Liver (tissue), 9 donors: ENCODE data around the gene RAMAC. TPM values are rescaled to one million over a fixed set of nuclear protein-coding genes. Genes with fewer than 3 reads are reported as not detected.

Experiments
- DNase-seq: peaks from one replicate; pipeline ENCODE4 v3.0.0-alpha.2; 2017; ENCODE audit warnings: low spot score
- H3K27ac ChIP-seq, 2 donors: one replicate each; pipeline ENCODE4 v1.7.0; 2013; ENCODE audit warnings: inconsistent platforms in 2 of 2, low read length in 2 of 2, control low read depth in 1 of 2, low read depth in 1 of 2, mild to moderate bottlenecking in 1 of 2
- H3K27me3 ChIP-seq, 4 donors: one replicate each; pipeline versions ENCODE4 v1.6.1 to v1.7.0; 2013; ENCODE audit warnings: low read length in 3 of 4, inconsistent platforms in 1 of 4, mild to moderate bottlenecking in 1 of 4, moderate library complexity in 1 of 4; ENCODE audit not compliant: control insufficient read depth in 4 of 4, insufficient read depth in 4 of 4
- H3K36me3 ChIP-seq, 4 donors: one replicate each; pipeline versions ENCODE4 v1.6.1 to v1.7.0; 2013; ENCODE audit warnings: low read length in 3 of 4, mild to moderate bottlenecking in 3 of 4, low read depth in 1 of 4, moderate library complexity in 1 of 4; ENCODE audit not compliant: control insufficient read depth in 4 of 4, insufficient read depth in 3 of 4
- H3K4me1 ChIP-seq, 4 donors: one replicate each; pipeline versions ENCODE4 v1.6.1 to v1.7.0; 2013; ENCODE audit warnings: low read length in 3 of 4, mild to moderate bottlenecking in 3 of 4, moderate library complexity in 1 of 4; ENCODE audit not compliant: control insufficient read depth in 4 of 4, insufficient read depth in 4 of 4
- H3K4me3 ChIP-seq, 3 donors: one replicate each; pipeline versions ENCODE4 v1.6.1 to v1.7.0; 2013; ENCODE audit warnings: low read length in 3 of 3, control low read depth in 1 of 3, low read depth in 1 of 3, mild to moderate bottlenecking in 1 of 3
- H3K9ac ChIP-seq, 2 donors: one replicate each; pipeline ENCODE4 v1.7.0; 2013; ENCODE audit warnings: low read length in 2 of 2, mild to moderate bottlenecking in 2 of 2, moderate library complexity in 2 of 2, control low read depth in 1 of 2, low read depth in 1 of 2
- H3K9me3 ChIP-seq, 4 donors: one replicate each; pipeline versions ENCODE4 v1.6.1 to v1.7.0; 2013; ENCODE audit warnings: low read length in 3 of 4; ENCODE audit not compliant: control insufficient read depth in 4 of 4
- EGR1 ChIP-seq, 2 donors: IDR thresholded peaks; 2 replicates each; pipeline ENCODE4 v1.6.1; 2016 to 2018; ENCODE audit warnings: antibody characterized with exemption in 2 of 2, low read depth in 2 of 2
- FOXA1 ChIP-seq: IDR thresholded peaks from 2 replicates; pipeline ENCODE4 v1.6.1; 2016; ENCODE audit warnings: antibody characterized with exemption
- FOXA2 ChIP-seq: IDR thresholded peaks from 2 replicates; pipeline ENCODE4 v1.6.1; 2016; ENCODE audit warnings: antibody characterized with exemption
- GABPA ChIP-seq, 2 donors: IDR thresholded peaks in 1 of 2; conservative IDR thresholded peaks in 1 of 2; 2 replicates each; pipeline ENCODE4 v1.6.1; 2016; ENCODE audit warnings: antibody characterized with exemption in 2 of 2, mild to moderate bottlenecking in 1 of 2, moderate library complexity in 1 of 2
- HNF4A ChIP-seq, 2 donors: conservative IDR thresholded peaks; 2 replicates each; pipeline ENCODE4 v1.6.1; 2016; ENCODE audit warnings: antibody characterized with exemption in 2 of 2, mild to moderate bottlenecking in 2 of 2
- HNF4G ChIP-seq: IDR thresholded peaks from 2 replicates; pipeline ENCODE4 v1.6.1; 2016; ENCODE audit warnings: antibody characterized with exemption
- JUND ChIP-seq, 2 donors: IDR thresholded peaks; 2 replicates each; pipeline ENCODE4 v1.6.1; 2016; ENCODE audit warnings: antibody characterized with exemption in 2 of 2
- NR2F2 ChIP-seq: IDR thresholded peaks from 2 replicates; pipeline ENCODE4 v1.6.1; 2016; ENCODE audit warnings: antibody characterized with exemption
- RAD21 ChIP-seq, 2 donors: IDR thresholded peaks; 2 replicates each; pipeline ENCODE4 v1.6.1; 2016; ENCODE audit warnings: antibody characterized with exemption in 2 of 2, mild to moderate bottlenecking in 2 of 2
- RXRA ChIP-seq, 2 donors: IDR thresholded peaks; 2 replicates each; pipeline ENCODE4 v1.6.1; 2017 to 2018; ENCODE audit warnings: antibody characterized with exemption in 2 of 2, mild to moderate bottlenecking in 1 of 2
- SP1 ChIP-seq: IDR thresholded peaks from 2 replicates; pipeline ENCODE4 v1.6.1; 2018; ENCODE audit warnings: antibody characterized with exemption, mild to moderate bottlenecking
- TAF1 ChIP-seq: conservative IDR thresholded peaks from 2 replicates; pipeline ENCODE4 v1.6.1; 2016; ENCODE audit warnings: antibody characterized with exemption, mild to moderate bottlenecking
- YY1 ChIP-seq: IDR thresholded peaks from 2 replicates; pipeline ENCODE4 v1.6.1; 2016; ENCODE audit warnings: antibody characterized with exemption, mild to moderate bottlenecking
- WGBS: extraction: QIAGEN DNeasy Blood & Tissue Kit; methylation state at CpG from one replicate; pipeline ENCODE4 v1.1.7; 2013; 5-methylcytosine and 5-hydroxymethylcytosine counted together
- polyA plus RNA-seq, 2 donors: library from polyadenylated mRNA; stranded (reverse) in 1 of 2; unstranded in 1 of 2; fragments of 200-250 nt in 1 of 2; fragments of >200 nt in 1 of 2; fragmentation: Nextera tagmentation in 1 of 2; extraction: Ambion mirVana in 1 of 2; gene quantifications; one replicate each; pipeline versions ENCODE4 v1.2.1 to v1.2.3, GENCODE V29; 2013 to 2015
- total RNA-seq, 2 donors: library from RNA; depleted of rRNA; stranded (reverse); fragments of >200 nt; gene quantifications; one replicate each; pipeline ENCODE4 v1.2.3, GENCODE V29; 2014
- TF ChIP-seq, protein P1 (sequence below): IDR thresholded peaks from 2 replicates; pipeline ENCODE4 v1.6.1; 2016; ENCODE audit warnings: antibody characterized with exemption
- TF ChIP-seq, protein P2 (sequence below): IDR thresholded peaks from 2 replicates; pipeline ENCODE4 v1.6.1; 2016; ENCODE audit warnings: antibody characterized with exemption
- TF ChIP-seq, protein P3 (sequence below): IDR thresholded peaks from 2 replicates; pipeline ENCODE4 v1.6.1; 2016; ENCODE audit warnings: antibody characterized with exemption
- TF ChIP-seq, protein P4 (sequence below): IDR thresholded peaks from 2 replicates; pipeline ENCODE4 v1.6.1; 2016; ENCODE audit warnings: antibody characterized with exemption, mild to moderate bottlenecking
- TF ChIP-seq, protein P5 (sequence below): fragments of 150-350 bp; IDR thresholded peaks from 2 replicates; pipeline ENCODE4 v1.5.1; 2017; ENCODE audit warnings: improper control_type of control experiment, low read depth, low read length; ENCODE audit not compliant: missing input control
- donor health status: healthy.
- donor health status: healthy.
- donor health status: healthy.
- donor health status: healthy.
- donor health status: healthy.

Gene RAMAC
- 10 to 100 TPM; 12.9 to 26.1 TPM for total RNA-seq
- polyA plus RNA-seq: 10 to 100 TPM; 10.0 to 20.3 TPM

DNA sequence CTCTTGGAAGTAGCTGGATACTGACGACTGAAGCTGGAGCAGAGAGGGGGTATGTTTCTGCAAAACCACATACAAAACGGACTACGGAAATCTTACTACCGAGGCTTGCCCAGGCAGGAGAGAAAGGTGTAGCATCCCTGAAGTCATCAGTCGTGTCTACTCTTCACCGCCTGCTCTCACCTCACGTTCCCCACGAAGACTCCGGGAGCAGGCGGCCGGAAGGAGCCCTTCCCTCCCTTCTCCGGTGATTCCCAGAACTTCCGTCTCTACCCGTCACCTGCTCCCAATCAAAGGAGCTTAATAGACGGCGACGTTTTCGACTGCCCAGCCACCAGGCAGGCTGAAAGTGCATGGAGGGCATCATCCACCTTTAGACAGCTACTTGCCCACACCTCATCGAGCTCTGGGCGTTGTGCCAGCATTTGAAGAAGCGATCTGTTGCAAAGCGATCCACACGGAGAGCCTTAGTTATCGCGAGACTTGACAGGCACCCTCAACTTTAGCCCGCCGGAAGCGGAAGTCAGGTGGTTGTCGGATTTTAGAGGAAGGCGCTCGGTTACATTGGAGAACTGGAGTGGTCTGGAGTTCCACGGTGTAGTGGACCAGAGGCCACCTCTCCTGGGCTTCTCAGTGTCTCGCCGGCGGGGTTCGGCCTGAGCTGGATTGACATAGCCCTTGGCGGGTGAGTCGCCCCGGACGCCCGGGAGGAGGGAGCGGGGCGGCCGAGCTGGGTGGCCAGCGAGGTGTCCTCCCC is at the start of gene RAMAC:
Gene RAMAC (plus strand): TSS at position 523 of the 754 bp plus-strand sequence. CDS start 2,809 bp downstream, outside the sequence.
- peak within 1 kb of the TSS; percentile 61 to 66 for H3K9ac ChIP-seq
- WGBS: 1% methylated on average over 45 of the region's 45 CpGs
- H3K27ac ChIP-seq: peak within 1 kb of the TSS; percentile 58 to 68

More for the DNA sequence above, at the start of gene RAMAC:
- Histone ChIP-seq H3K4me1 (peaks cover 5 to 21% (median 15%) of the 10 kb centered on the region in 4 donors), H3K9me3 (no peaks in the 10 kb centered on the region), H3K4me3 (peak within 1 kb of the TSS; percentile 32 to 91 (median 66)), H3K36me3 (peaks cover 2 to 7% (median 5%) of the 10 kb centered on the region in 4 donors), H3K27me3 (no peaks in the 10 kb centered on the region)
- TF ChIP-seq, protein P1, sequence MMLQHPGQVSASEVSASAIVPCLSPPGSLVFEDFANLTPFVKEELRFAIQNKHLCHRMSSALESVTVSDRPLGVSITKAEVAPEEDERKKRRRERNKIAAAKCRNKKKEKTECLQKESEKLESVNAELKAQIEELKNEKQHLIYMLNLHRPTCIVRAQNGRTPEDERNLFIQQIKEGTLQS: no peak
- TF ChIP-seq YY1 (peak; percentile 75), RAD21 (IDR thresholded peaks at IDR 0.05) (peak in 1 of 2 donors; percentile 49), FOXA1 (no peak), HNF4G (no peak), TAF1 (no peak), JUND (IDR thresholded peaks at IDR 0.05) (no peak), RXRA (IDR thresholded peaks at IDR 0.05) (peak in 1 of 2 donors; percentile 27), HNF4A (conservative IDR thresholded peaks at IDR 0.05) (peak in 1 of 2 donors; percentile 19), EGR1 (IDR thresholded peaks at IDR 0.05; ENCODE audit: low read depth in 2 of 2) (no peak), SP1 (peak; percentile 25), NR2F2 (no peak), GABPA (IDR thresholded peaks at IDR 0.05 in 1 of 2, conservative IDR thresholded peaks at IDR 0.05 in 1 of 2) (peak; percentile 86 to 97), FOXA2 (no peak)
- TF ChIP-seq, protein P2, sequence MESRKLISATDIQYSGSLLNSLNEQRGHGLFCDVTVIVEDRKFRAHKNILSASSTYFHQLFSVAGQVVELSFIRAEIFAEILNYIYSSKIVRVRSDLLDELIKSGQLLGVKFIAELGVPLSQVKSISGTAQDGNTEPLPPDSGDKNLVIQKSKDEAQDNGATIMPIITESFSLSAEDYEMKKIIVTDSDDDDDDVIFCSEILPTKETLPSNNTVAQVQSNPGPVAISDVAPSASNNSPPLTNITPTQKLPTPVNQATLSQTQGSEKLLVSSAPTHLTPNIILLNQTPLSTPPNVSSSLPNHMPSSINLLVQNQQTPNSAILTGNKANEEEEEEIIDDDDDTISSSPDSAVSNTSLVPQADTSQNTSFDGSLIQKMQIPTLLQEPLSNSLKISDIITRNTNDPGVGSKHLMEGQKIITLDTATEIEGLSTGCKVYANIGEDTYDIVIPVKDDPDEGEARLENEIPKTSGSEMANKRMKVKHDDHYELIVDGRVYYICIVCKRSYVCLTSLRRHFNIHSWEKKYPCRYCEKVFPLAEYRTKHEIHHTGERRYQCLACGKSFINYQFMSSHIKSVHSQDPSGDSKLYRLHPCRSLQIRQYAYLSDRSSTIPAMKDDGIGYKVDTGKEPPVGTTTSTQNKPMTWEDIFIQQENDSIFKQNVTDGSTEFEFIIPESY: peak; percentile 99
- TF ChIP-seq, protein P3, sequence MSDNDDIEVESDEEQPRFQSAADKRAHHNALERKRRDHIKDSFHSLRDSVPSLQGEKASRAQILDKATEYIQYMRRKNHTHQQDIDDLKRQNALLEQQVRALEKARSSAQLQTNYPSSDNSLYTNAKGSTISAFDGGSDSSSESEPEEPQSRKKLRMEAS: peak; percentile 80
- TF ChIP-seq, protein P4, sequence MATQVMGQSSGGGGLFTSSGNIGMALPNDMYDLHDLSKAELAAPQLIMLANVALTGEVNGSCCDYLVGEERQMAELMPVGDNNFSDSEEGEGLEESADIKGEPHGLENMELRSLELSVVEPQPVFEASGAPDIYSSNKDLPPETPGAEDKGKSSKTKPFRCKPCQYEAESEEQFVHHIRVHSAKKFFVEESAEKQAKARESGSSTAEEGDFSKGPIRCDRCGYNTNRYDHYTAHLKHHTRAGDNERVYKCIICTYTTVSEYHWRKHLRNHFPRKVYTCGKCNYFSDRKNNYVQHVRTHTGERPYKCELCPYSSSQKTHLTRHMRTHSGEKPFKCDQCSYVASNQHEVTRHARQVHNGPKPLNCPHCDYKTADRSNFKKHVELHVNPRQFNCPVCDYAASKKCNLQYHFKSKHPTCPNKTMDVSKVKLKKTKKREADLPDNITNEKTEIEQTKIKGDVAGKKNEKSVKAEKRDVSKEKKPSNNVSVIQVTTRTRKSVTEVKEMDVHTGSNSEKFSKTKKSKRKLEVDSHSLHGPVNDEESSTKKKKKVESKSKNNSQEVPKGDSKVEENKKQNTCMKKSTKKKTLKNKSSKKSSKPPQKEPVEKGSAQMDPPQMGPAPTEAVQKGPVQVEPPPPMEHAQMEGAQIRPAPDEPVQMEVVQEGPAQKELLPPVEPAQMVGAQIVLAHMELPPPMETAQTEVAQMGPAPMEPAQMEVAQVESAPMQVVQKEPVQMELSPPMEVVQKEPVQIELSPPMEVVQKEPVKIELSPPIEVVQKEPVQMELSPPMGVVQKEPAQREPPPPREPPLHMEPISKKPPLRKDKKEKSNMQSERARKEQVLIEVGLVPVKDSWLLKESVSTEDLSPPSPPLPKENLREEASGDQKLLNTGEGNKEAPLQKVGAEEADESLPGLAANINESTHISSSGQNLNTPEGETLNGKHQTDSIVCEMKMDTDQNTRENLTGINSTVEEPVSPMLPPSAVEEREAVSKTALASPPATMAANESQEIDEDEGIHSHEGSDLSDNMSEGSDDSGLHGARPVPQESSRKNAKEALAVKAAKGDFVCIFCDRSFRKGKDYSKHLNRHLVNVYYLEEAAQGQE: peak; percentile 81
- TF ChIP-seq, protein P5, sequence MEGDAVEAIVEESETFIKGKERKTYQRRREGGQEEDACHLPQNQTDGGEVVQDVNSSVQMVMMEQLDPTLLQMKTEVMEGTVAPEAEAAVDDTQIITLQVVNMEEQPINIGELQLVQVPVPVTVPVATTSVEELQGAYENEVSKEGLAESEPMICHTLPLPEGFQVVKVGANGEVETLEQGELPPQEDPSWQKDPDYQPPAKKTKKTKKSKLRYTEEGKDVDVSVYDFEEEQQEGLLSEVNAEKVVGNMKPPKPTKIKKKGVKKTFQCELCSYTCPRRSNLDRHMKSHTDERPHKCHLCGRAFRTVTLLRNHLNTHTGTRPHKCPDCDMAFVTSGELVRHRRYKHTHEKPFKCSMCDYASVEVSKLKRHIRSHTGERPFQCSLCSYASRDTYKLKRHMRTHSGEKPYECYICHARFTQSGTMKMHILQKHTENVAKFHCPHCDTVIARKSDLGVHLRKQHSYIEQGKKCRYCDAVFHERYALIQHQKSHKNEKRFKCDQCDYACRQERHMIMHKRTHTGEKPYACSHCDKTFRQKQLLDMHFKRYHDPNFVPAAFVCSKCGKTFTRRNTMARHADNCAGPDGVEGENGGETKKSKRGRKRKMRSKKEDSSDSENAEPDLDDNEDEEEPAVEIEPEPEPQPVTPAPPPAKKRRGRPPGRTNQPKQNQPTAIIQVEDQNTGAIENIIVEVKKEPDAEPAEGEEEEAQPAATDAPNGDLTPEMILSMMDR: no peak
- peak; percentile 93 for DNase-seq
